HEK293 (cell line): Measurements from ENCODE around the gene C20orf144.

Experiments
- CTCF ChIP-seq: fragments of 450-650 bp; formaldehyde crosslinking; IDR thresholded peaks from 2 replicates; pipeline ENCODE4 v1.5.1; 2016; ENCODE audit warnings: missing biosample characterization, missing genetic modification characterization
- IKZF3 ChIP-seq: fragments of 450-650 bp; IDR thresholded peaks from 2 replicates; pipeline ENCODE4 v1.5.0; 2018; ENCODE audit warnings: missing biosample characterization, mild to moderate bottlenecking, missing genetic modification characterization, moderate library complexity
- MYNN ChIP-seq: fragments of 450-650 bp; formaldehyde crosslinking; IDR thresholded peaks from 2 replicates; pipeline ENCODE4 v1.5.1; 2016; ENCODE audit warnings: missing biosample characterization, missing genetic modification characterization, borderline replicate concordance
- MZF1 ChIP-seq: fragments of 450-650 bp; formaldehyde crosslinking; IDR thresholded peaks from 2 replicates; pipeline ENCODE4 v1.5.1; 2017; ENCODE audit warnings: missing biosample characterization, missing genetic modification characterization, borderline replicate concordance
- PATZ1 ChIP-seq: fragments of 450-650 bp; formaldehyde crosslinking; IDR thresholded peaks from 2 replicates; pipeline ENCODE4 v1.5.1; 2016; ENCODE audit warnings: missing biosample characterization, missing genetic modification characterization
- PRDM1 ChIP-seq: fragments of 450-650 bp; formaldehyde crosslinking; IDR thresholded peaks from 2 replicates; pipeline ENCODE4; 2016; ENCODE audit warnings: missing biosample characterization, missing genetic modification characterization
- REPIN1 ChIP-seq: fragments of 450-650 bp; formaldehyde crosslinking; IDR thresholded peaks from 2 replicates; pipeline ENCODE4 v1.5.1; 2017; ENCODE audit warnings: missing biosample characterization, missing genetic modification characterization, low read depth
- ZBTB17 ChIP-seq: fragments of 450-650 bp; formaldehyde crosslinking; IDR thresholded peaks from 2 replicates; pipeline ENCODE4 v1.5.1; 2016; ENCODE audit warnings: missing biosample characterization, missing genetic modification characterization
- ZNF112 ChIP-seq: fragments of 450-650 bp; formaldehyde crosslinking; IDR thresholded peaks from 2 replicates; pipeline ENCODE4 v1.5.0; 2017; ENCODE audit warnings: missing biosample characterization, missing genetic modification characterization
- ZNF24 ChIP-seq: fragments of 450-650 bp; formaldehyde crosslinking; IDR thresholded peaks from 2 replicates; pipeline ENCODE4 v1.5.1; 2016; ENCODE audit warnings: missing biosample characterization, missing genetic modification characterization
- ZNF335 ChIP-seq: fragments of 450-650 bp; formaldehyde crosslinking; conservative IDR thresholded peaks from 2 replicates; pipeline ENCODE4 v1.5.1; 2016; ENCODE audit warnings: missing biosample characterization, missing genetic modification characterization
- ZNF398 ChIP-seq: fragments of 450-650 bp; formaldehyde crosslinking; IDR thresholded peaks from 2 replicates; pipeline ENCODE4 v1.5.1; 2017; ENCODE audit warnings: missing biosample characterization, missing genetic modification characterization
- ZNF473 ChIP-seq: fragments of 450-650 bp; formaldehyde crosslinking; IDR thresholded peaks from 2 replicates; pipeline ENCODE4 v1.5.1; 2017; ENCODE audit warnings: missing biosample characterization, missing genetic modification characterization
- ZNF529 ChIP-seq: fragments of 450-650 bp; formaldehyde crosslinking; IDR thresholded peaks from 2 replicates; pipeline ENCODE4 v1.5.1; 2017; ENCODE audit warnings: missing genetic modification characterization, missing biosample characterization; ENCODE audit not compliant: insufficient replicate concordance

- no peak for TF ChIP-seq ZNF529 (tag by site-specific recombination)
- TF ChIP-seq ZNF112 (tag by site-specific recombination), result no peak
- TF ChIP-seq PATZ1, result no peak
- TF ChIP-seq MYNN (tag by site-specific recombination), result no peak
- TF ChIP-seq ZNF335 (tag by site-specific recombination), result no peak
- no peak for TF ChIP-seq CTCF (tag by site-specific recombination)
- TF ChIP-seq ZNF473 (tag by site-specific recombination), result no peak
- TF ChIP-seq IKZF3, result no peak
- TF ChIP-seq ZNF24 (tag by site-specific recombination), result no peak; the same call in 1 of the 2 replicates
- no peak for TF ChIP-seq ZBTB17
- no peak for TF ChIP-seq REPIN1 (tag by site-specific recombination)
- TF ChIP-seq MZF1 (tag by site-specific recombination), result no peak
- TF ChIP-seq PRDM1 (tag by site-specific recombination), result no peak
- TF ChIP-seq ZNF398 (tag by site-specific recombination), result no peak
Measured at GRCh38 chr20:33681288-33681687, 19.2 kb downstream of the C20orf144 start.
